Endodermal cell (in vitro differentiated cells): Measurements from ENCODE around the gene DACH1. TPM values are rescaled to one million over a fixed set of nuclear protein-coding genes. Genes with fewer than 3 reads are reported as not detected.

Experiments used
- DNase-seq: peaks from one replicate; pipeline ENCODE4 v3.0.0-alpha.2; 2017
- H3K27ac ChIP-seq: 2 replicates; pipeline ENCODE4 v1.5.1; 2013; ENCODE audit warnings: mild to moderate bottlenecking, low read depth, low read length, moderate library complexity
- H3K27me3 ChIP-seq: 2 replicates; pipeline ENCODE4 v1.6.1; 2013; ENCODE audit warnings: mild to moderate bottlenecking, low read length, moderate library complexity; ENCODE audit not compliant: insufficient read depth, control insufficient read depth, poor library complexity, severe bottlenecking
- H3K36me3 ChIP-seq: 2 replicates; pipeline ENCODE4 v1.7.0; 2013; ENCODE audit warnings: mild to moderate bottlenecking, low read length, moderate library complexity; ENCODE audit not compliant: control insufficient read depth, insufficient read depth
- H3K4me1 ChIP-seq: one replicate; pipeline ENCODE4 v1.7.0; 2013; ENCODE audit warnings: low read length; ENCODE audit not compliant: control insufficient read depth, insufficient read depth
- H3K4me3 ChIP-seq: 2 replicates; pipeline ENCODE4 v1.5.1; 2013; ENCODE audit warnings: mild to moderate bottlenecking, low read length, moderate library complexity
- H3K9ac ChIP-seq: 2 replicates; pipeline ENCODE4 v1.6.1; 2013; ENCODE audit warnings: mild to moderate bottlenecking, low read length, moderate library complexity; ENCODE audit not compliant: poor library complexity, severe bottlenecking; ENCODE audit errors: extremely low read depth
- H3K9me3 ChIP-seq: 2 replicates; pipeline ENCODE4 v1.6.1; 2013; ENCODE audit warnings: mild to moderate bottlenecking, low read length, moderate library complexity; ENCODE audit not compliant: control insufficient read depth
- H3K27ac Mint-ChIP-seq: 2 replicates; pipeline ENCODE4 v1.8.0; 2020; ENCODE audit warnings: mixed read lengths
- H3K27me3 Mint-ChIP-seq: 2 replicates; pipeline ENCODE4 v1.8.0; 2021; ENCODE audit warnings: mild to moderate bottlenecking, mixed read lengths; ENCODE audit not compliant: insufficient read depth
- H3K36me3 Mint-ChIP-seq: 2 replicates; pipeline ENCODE4 v1.8.0; 2020; ENCODE audit warnings: low read depth, mixed read lengths
- H3K4me1 Mint-ChIP-seq: 2 replicates; pipeline ENCODE4 v1.8.0; 2020; ENCODE audit warnings: mixed read lengths
- H3K4me3 Mint-ChIP-seq: 2 replicates; pipeline ENCODE4 v1.8.0; 2020; ENCODE audit warnings: mild to moderate bottlenecking, moderate library complexity, mixed read lengths
- H3K9me3 Mint-ChIP-seq: 2 replicates; pipeline ENCODE4 v1.8.0; 2020; ENCODE audit warnings: mild to moderate bottlenecking, mixed read lengths
- WGBS, 2 experiments: methylation state at CpG; one replicate each; pipeline versions ENCODE4 v1.1.5 to v1.1.7; 2013; ENCODE audit warnings: missing lambda C conversion rate in 2 of 2, mixed read lengths in 1 of 2; ENCODE audit not compliant: insufficient coverage in 1 of 2, insufficient read length in 1 of 2; 5-methylcytosine and 5-hydroxymethylcytosine counted together
- total RNA-seq, 2 donors: library from RNA; stranded (reverse); fragmentation: NEBNext Ultra II Directional in 1 of 2; extraction: Animal tissue kit (Norgen Biotek cat#: 25700) in 1 of 2; gene quantifications; 2 replicates in 1 of 2; 3 replicates in 1 of 2; pipeline ENCODE4 v1.2.1, GENCODE V29; 2021
- TF ChIP-seq, protein P1 (sequence below): fragments of 200-600 bp; sonication (generic); conservative IDR thresholded peaks from 2 replicates; pipeline ENCODE4 v1.5.0; 2021; ENCODE audit warnings: antibody characterized with exemption, mild to moderate bottlenecking

The DACH1 gene
- total RNA-seq, 2 donors from 2014 or later = 0.81 to 1.2 TPM

- Mint-ChIP-seq H3K36me3 (no peaks in the 10 kb centered on the region), H3K4me1 (peaks cover 7% of the 10 kb centered on the region), H3K4me3 (no peak overlapping the region), H3K27ac (no peak overlapping the region), H3K9me3 (no peaks in the 10 kb centered on the region), H3K27me3 (no peaks in the 10 kb centered on the region)
- no peak overlapping the region for H3K4me3 ChIP-seq
- no peaks in the 10 kb centered on the region for H3K36me3 ChIP-seq
- no peak for DNase-seq
- TF ChIP-seq, protein P1, sequence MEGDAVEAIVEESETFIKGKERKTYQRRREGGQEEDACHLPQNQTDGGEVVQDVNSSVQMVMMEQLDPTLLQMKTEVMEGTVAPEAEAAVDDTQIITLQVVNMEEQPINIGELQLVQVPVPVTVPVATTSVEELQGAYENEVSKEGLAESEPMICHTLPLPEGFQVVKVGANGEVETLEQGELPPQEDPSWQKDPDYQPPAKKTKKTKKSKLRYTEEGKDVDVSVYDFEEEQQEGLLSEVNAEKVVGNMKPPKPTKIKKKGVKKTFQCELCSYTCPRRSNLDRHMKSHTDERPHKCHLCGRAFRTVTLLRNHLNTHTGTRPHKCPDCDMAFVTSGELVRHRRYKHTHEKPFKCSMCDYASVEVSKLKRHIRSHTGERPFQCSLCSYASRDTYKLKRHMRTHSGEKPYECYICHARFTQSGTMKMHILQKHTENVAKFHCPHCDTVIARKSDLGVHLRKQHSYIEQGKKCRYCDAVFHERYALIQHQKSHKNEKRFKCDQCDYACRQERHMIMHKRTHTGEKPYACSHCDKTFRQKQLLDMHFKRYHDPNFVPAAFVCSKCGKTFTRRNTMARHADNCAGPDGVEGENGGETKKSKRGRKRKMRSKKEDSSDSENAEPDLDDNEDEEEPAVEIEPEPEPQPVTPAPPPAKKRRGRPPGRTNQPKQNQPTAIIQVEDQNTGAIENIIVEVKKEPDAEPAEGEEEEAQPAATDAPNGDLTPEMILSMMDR = no peak
- no peak overlapping the region for H3K27ac ChIP-seq
- no peaks in the 10 kb centered on the region for H3K27me3 ChIP-seq
- no peaks in the 10 kb centered on the region for H3K4me1 ChIP-seq
- H3K9me3 ChIP-seq = no peaks in the 10 kb centered on the region
- 95% methylated on average over 1 of the region's 2 CpGs; no CpG with 5 or more reads in 1 of the 2 experiments for WGBS, 2 experiments
- no peak overlapping the region for H3K9ac ChIP-seq
Measured at GRCh38 chr13:71806886-71807285, 60.1 kb downstream of the DACH1 start.

DNA sequence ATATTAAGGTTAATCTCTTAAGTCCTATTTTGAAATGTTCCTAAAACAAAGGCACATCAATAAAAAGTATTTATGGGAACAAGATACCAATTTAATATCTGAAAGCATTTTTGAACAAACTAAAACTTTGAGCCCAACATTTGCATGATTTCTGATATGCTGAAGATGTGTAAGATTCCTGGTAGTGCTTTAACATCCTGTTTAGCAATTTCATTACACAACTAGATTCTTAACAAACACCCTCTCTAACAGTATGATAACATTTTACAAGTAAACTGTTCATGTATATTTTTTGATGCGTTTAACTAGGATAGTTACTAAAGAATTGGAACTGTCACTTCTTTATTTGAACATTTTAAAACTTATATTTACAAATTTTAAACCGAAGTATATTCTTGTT is 63.9 kb downstream of the DACH1 start:
- DNase-seq = no peak
- H3K9me3 Mint-ChIP-seq = no peaks in the 10 kb centered on the region
- Histone ChIP-seq H3K27me3 (no peaks in the 10 kb centered on the region), H3K27ac (no peak overlapping the region), H3K9ac (no peak overlapping the region), H3K9me3 (no peaks in the 10 kb centered on the region), H3K4me3 (no peak overlapping the region), H3K4me1 (no peaks in the 10 kb centered on the region), H3K36me3 (no peaks in the 10 kb centered on the region)
- no peak overlapping the region for H3K27ac Mint-ChIP-seq
- no peaks in the 10 kb centered on the region for H3K27me3 Mint-ChIP-seq
- WGBS, 2 experiments = 93% methylated on average over 1 of the region's 2 CpGs; no CpG with 5 or more reads in 1 of the 2 experiments
- TF ChIP-seq, protein P1 = no peak
- no peaks in the 10 kb centered on the region for H3K36me3 Mint-ChIP-seq
- peaks cover 4% of the 10 kb centered on the region for H3K4me1 Mint-ChIP-seq
- no peak overlapping the region for H3K4me3 Mint-ChIP-seq

DNA sequence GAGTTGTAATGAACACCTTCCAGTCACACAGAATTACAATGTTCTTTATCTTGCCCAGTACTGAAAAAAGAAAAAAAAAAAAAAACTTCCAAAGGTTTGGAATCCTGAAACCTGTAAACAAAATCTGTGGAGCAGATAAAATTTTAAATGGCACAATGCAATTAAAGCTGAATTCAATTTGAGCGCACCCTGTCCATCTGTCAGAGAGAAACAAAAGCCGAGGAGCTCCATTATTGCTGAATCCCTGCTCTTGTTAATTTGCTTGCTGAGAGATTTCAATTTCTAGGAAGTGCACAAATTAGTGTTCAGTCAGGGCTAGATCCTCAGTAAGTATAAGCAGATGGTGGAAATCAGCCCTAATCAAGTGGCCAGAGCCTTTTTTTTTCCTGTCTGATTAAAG is 65.2 kb downstream of the DACH1 start:
- Mint-ChIP-seq H3K36me3 (no peaks in the 10 kb centered on the region), H3K4me1 (peaks cover 4% of the 10 kb centered on the region), H3K27ac (no peak overlapping the region), H3K4me3 (no peak overlapping the region), H3K27me3 (no peaks in the 10 kb centered on the region), H3K9me3 (no peaks in the 10 kb centered on the region)
- no peak for DNase-seq
- Histone ChIP-seq H3K4me1 (no peaks in the 10 kb centered on the region), H3K4me3 (no peak overlapping the region), H3K9ac (no peak overlapping the region), H3K9me3 (no peaks in the 10 kb centered on the region), H3K36me3 (no peaks in the 10 kb centered on the region), H3K27ac (peak overlapping the region; percentile 55), H3K27me3 (no peaks in the 10 kb centered on the region)
- WGBS, 2 experiments = 91 to 92% methylated on average over 2 of the region's 2 CpGs
- TF ChIP-seq, protein P1 = no peak
